Ascending aorta (tissue), 2 donors: Measurements from ENCODE around the gene DST. TPM values are rescaled to one million over a fixed set of nuclear protein-coding genes. Genes with fewer than 3 reads are reported as not detected.

Experiments used
- DNase-seq, 2 donors: peaks; one replicate each; pipeline ENCODE4 v3.0.0-alpha.2; 2019; ENCODE audit warnings: low spot score in 2 of 2
- H3K27ac ChIP-seq, 2 donors: fragments of 200-600 bp; sonication (generic); one replicate each; pipeline ENCODE4 v1.5.1; 2016 to 2017; ENCODE audit warnings: mild to moderate bottlenecking in 1 of 2
- H3K27me3 ChIP-seq: fragments of 200-600 bp; sonication (generic); one replicate; pipeline ENCODE4 v1.5.1; 2017
- H3K36me3 ChIP-seq, 2 donors: fragments of 200-600 bp; sonication (generic); one replicate each; pipeline ENCODE4 v1.5.1; 2016
- H3K4me1 ChIP-seq, 2 donors: fragments of 200-600 bp; sonication (generic); one replicate each; pipeline ENCODE4 v1.5.1; 2016 to 2017; ENCODE audit warnings: mild to moderate bottlenecking in 1 of 2
- H3K4me3 ChIP-seq, 2 donors: fragments of 200-600 bp; sonication (generic); one replicate each; pipeline ENCODE4 v1.5.1; 2016 to 2017; ENCODE audit warnings: mild to moderate bottlenecking in 1 of 2
- H3K9me3 ChIP-seq, 2 donors: fragments of 200-600 bp; sonication (generic); one replicate each; pipeline ENCODE4 v1.5.1; 2016
- intact Hi-C: fragments of 100-400 bp; cut with DNase I; formaldehyde crosslinking; loops from one replicate; pipeline ENCODE4 v1.15.1; 2023
- total RNA-seq: library from RNA; depleted of rRNA; stranded (reverse); fragments of >200 nt; gene quantifications from one replicate; pipeline ENCODE4 v1.1.0, GENCODE V29; 2016
- TF ChIP-seq, protein P1 (sequence below), 3 experiments: fragments of 200-600 bp in 2 of 3; fragments of 450-650 bp in 1 of 3; sonication (generic) in 2 of 3; IDR thresholded peaks; one replicate each; pipeline ENCODE4 v1.5.1; 2016 to 2019; ENCODE audit warnings: antibody characterized with exemption in 3 of 3, mild to moderate bottlenecking in 1 of 3, moderate library complexity in 1 of 3

DST gene
- total RNA-seq, 1 donor from 2014 or later, result 223 TPM

- H3K4me3 ChIP-seq, result no peak overlapping the region
- intact Hi-C loops, result no loop called here
- H3K4me1 ChIP-seq, result peaks cover 0 to 3% of the 10 kb centered on the region in 2 donors
Measured at GRCh38 chr6:56440551-56440981, 202.1 kb downstream of the DST start.

DNA sequence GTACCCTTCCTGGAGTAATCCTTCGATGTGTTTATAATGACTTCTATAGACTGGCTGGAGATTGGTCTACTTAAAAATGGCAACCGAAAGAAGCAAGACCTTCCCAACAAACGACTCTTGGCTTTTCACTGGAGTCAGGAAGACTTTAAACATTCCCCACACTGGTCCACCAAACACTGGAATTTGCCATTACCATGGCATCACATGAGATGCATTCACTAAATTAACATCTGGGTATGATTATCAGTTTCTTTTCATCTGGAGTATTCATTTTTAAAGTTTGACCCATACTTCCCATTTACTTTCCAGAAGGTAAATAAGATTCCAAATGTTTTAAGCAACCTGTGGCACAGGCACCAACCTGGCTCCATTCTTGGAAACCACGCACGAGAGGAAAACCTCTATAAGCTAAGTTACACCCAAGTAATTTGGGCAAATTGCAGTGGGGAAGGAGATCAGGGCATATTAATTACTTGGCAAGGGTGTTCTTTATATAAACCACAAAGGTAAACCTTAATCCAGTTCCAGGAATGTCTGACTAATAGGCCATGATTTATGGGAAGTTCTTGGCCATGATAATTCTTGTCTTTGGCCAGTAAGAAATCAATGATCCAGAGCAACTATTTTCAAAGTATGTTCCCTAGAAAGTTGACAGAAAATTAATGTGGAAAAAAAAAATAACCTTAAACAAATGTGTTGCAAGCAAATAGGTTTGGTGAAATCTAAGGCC is 205.4 kb downstream of the DST start:
- peak overlapping the region in 1 of 2 donors; percentile 11 for H3K27ac ChIP-seq
- intact Hi-C loops, result no loop called here

More at GRCh38 chr6:56440551-56440981, 202.1 kb downstream of the DST start:
- Histone ChIP-seq H3K27ac (no peak overlapping the region), H3K27me3 (no peaks in the 10 kb centered on the region), H3K9me3 (no peaks in the 10 kb centered on the region), H3K36me3 (no peaks in the 10 kb centered on the region)
- TF ChIP-seq, protein P1, sequence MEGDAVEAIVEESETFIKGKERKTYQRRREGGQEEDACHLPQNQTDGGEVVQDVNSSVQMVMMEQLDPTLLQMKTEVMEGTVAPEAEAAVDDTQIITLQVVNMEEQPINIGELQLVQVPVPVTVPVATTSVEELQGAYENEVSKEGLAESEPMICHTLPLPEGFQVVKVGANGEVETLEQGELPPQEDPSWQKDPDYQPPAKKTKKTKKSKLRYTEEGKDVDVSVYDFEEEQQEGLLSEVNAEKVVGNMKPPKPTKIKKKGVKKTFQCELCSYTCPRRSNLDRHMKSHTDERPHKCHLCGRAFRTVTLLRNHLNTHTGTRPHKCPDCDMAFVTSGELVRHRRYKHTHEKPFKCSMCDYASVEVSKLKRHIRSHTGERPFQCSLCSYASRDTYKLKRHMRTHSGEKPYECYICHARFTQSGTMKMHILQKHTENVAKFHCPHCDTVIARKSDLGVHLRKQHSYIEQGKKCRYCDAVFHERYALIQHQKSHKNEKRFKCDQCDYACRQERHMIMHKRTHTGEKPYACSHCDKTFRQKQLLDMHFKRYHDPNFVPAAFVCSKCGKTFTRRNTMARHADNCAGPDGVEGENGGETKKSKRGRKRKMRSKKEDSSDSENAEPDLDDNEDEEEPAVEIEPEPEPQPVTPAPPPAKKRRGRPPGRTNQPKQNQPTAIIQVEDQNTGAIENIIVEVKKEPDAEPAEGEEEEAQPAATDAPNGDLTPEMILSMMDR (IDR thresholded peaks at IDR 0.05), result no peak
- DNase-seq, result no peak

GRCh38 chr6:56435754-56436153 is 206.9 kb downstream of the DST start:
- H3K4me1 ChIP-seq, result no peaks in the 10 kb centered on the region
- no peaks in the 10 kb centered on the region for H3K9me3 ChIP-seq
- H3K4me3 ChIP-seq, result no peak overlapping the region
- TF ChIP-seq, protein P1 (IDR thresholded peaks at IDR 0.05), result no peak
- no peaks in the 10 kb centered on the region for H3K27me3 ChIP-seq
- DNase-seq, result no peak
- intact Hi-C loops, result no loop called here
- no peak overlapping the region for H3K27ac ChIP-seq
- no peaks in the 10 kb centered on the region for H3K36me3 ChIP-seq

More for the DNA sequence above, 205.4 kb downstream of the DST start:
- Histone ChIP-seq H3K4me3 (no peak overlapping the region), H3K9me3 (no peaks in the 10 kb centered on the region), H3K4me1 (no peaks in the 10 kb centered on the region), H3K27me3 (no peaks in the 10 kb centered on the region), H3K36me3 (no peaks in the 10 kb centered on the region)
- DNase-seq, result no peak
- TF ChIP-seq, protein P1 (IDR thresholded peaks at IDR 0.05), result no peak

GRCh38 chr6:56435326-56435725 is 207.4 kb downstream of the DST start:
- Histone ChIP-seq H3K27me3 (no peaks in the 10 kb centered on the region), H3K27ac (no peak overlapping the region), H3K9me3 (no peaks in the 10 kb centered on the region), H3K4me1 (no peaks in the 10 kb centered on the region), H3K36me3 (no peaks in the 10 kb centered on the region), H3K4me3 (no peak overlapping the region)
- DNase-seq, result no peak
- intact Hi-C loops, result no loop called here
- TF ChIP-seq, protein P1 (IDR thresholded peaks at IDR 0.05), result no peak

DNA sequence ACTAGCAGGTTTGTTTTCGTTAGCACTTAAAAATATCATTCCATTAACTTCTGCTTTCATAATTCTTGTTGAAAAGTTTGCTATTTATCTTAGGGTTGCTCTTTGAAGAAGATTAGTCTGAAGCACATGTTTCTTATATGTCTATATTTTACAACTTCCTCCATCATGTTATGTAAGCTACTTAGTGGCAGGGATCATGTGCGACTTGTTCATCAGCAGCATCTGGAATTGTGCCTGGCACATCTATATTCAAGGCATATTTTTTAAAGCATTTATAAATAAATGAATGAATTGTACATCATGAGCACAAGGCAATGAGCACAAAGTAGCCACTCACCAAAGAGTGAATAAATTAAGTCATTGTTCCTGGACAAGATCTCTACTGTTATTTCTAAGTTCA is 208.1 kb downstream of the DST start:
- TF ChIP-seq, protein P1 (IDR thresholded peaks at IDR 0.05), result no peak
- DNase-seq, result no peak
- intact Hi-C loops, result no loop called here
- Histone ChIP-seq H3K9me3 (no peaks in the 10 kb centered on the region), H3K4me1 (no peaks in the 10 kb centered on the region), H3K27me3 (no peaks in the 10 kb centered on the region), H3K36me3 (no peaks in the 10 kb centered on the region), H3K4me3 (no peak overlapping the region), H3K27ac (no peak overlapping the region)
